Gastrocnemius medialis (tissue), 4 donors: Measurements from ENCODE around the gene HPCAL1. TPM values are rescaled to one million over a fixed set of nuclear protein-coding genes. Genes with fewer than 3 reads are reported as not detected.
A peak's percentile ranks its signal among the peaks of the same experiment; 100 is the strongest.

Experiments used
- ATAC-seq, 2 donors: fragments of 150-250 bp; one replicate each; pipeline ENCODE4 v1.9.1; 2016
- DNase-seq, 2 donors: peaks; one replicate each; pipeline ENCODE4 v3.0.0-alpha.2; 2019
- H3K27ac ChIP-seq, 4 donors: fragments of 200-600 bp; sonication (generic); 1 replicate in 1 of 4; 2 replicates in 3 of 4; pipeline ENCODE4 v1.5.1; 2016 to 2018; ENCODE audit warnings: mild to moderate bottlenecking in 2 of 4, moderate library complexity in 1 of 4
- H3K27me3 ChIP-seq, 3 donors: fragments of 200-600 bp; sonication (generic) in 2 of 3; 1 replicate in 1 of 3; 2 replicates in 2 of 3; pipeline versions ENCODE4 v1.5.1 to v1.6.0; 2016 to 2019; ENCODE audit warnings: mild to moderate bottlenecking in 1 of 3, moderate library complexity in 1 of 3
- H3K36me3 ChIP-seq, 2 donors: fragments of 200-600 bp; sonication (generic) in 1 of 2; one replicate each; pipeline ENCODE4 v1.5.1; 2017 to 2018
- H3K4me1 ChIP-seq, 2 donors: fragments of 200-600 bp; sonication (generic) in 1 of 2; one replicate each; pipeline ENCODE4 v1.5.1; 2016 to 2017; ENCODE audit warnings: mild to moderate bottlenecking in 2 of 2
- H3K4me3 ChIP-seq, 4 donors: fragments of 200-600 bp; sonication (generic) in 3 of 4; 1 replicate in 1 of 4; 2 replicates in 3 of 4; pipeline ENCODE4 v1.5.1; 2016 to 2019; ENCODE audit warnings: mild to moderate bottlenecking in 2 of 4
- H3K9me3 ChIP-seq, 3 donors: fragments of 200-600 bp; sonication (generic) in 2 of 3; 1 replicate in 1 of 3; 2 replicates in 2 of 3; pipeline ENCODE4 v1.5.1; 2016 to 2019
- POLR2A ChIP-seq, 2 donors: fragments of 450-650 bp; IDR thresholded peaks; one replicate each; pipeline ENCODE4 v1.6.1; 2017; ENCODE audit warnings: antibody characterized with exemption in 2 of 2, mild to moderate bottlenecking in 2 of 2, moderate library complexity in 2 of 2
- in situ Hi-C, 4 donors: fragments of 200-750 bp; cut with MboI; loops; one replicate each; pipeline versions ENCODE4 v1.15.0 to v1.8.0; 2017; ENCODE audit warnings: low sequenced_read_pairs in 4 of 4
- intact Hi-C: fragments of 100-400 bp; cut with DNase I; formaldehyde crosslinking; loops from one replicate; pipeline ENCODE4 v1.15.1; 2023; ENCODE audit warnings: low total_unique reads
- total RNA-seq, 4 donors: library from RNA; depleted of rRNA; stranded (reverse); fragments of >200 nt; gene quantifications; one replicate each; pipeline versions ENCODE4 v1.1.0 to v1.2.3, GENCODE V29; 2016
- TF ChIP-seq, protein P1 (sequence below), 5 experiments: fragments of 450-650 bp in 3 of 5; fragments of 200-600 bp in 2 of 5; sonication (generic) in 2 of 5; IDR thresholded peaks in 4 of 5; conservative IDR thresholded peaks in 1 of 5; 1 replicate in 4 of 5; 2 replicates in 1 of 5; pipeline ENCODE4 v1.5.1; 2016 to 2019; ENCODE audit warnings: antibody characterized with exemption in 5 of 5, mild to moderate bottlenecking in 3 of 5, moderate library complexity in 3 of 5

Gene HPCAL1
- total RNA-seq, 4 donors from 2014 or later: 29.0 to 45.5 (median 34.5) TPM

DNA sequence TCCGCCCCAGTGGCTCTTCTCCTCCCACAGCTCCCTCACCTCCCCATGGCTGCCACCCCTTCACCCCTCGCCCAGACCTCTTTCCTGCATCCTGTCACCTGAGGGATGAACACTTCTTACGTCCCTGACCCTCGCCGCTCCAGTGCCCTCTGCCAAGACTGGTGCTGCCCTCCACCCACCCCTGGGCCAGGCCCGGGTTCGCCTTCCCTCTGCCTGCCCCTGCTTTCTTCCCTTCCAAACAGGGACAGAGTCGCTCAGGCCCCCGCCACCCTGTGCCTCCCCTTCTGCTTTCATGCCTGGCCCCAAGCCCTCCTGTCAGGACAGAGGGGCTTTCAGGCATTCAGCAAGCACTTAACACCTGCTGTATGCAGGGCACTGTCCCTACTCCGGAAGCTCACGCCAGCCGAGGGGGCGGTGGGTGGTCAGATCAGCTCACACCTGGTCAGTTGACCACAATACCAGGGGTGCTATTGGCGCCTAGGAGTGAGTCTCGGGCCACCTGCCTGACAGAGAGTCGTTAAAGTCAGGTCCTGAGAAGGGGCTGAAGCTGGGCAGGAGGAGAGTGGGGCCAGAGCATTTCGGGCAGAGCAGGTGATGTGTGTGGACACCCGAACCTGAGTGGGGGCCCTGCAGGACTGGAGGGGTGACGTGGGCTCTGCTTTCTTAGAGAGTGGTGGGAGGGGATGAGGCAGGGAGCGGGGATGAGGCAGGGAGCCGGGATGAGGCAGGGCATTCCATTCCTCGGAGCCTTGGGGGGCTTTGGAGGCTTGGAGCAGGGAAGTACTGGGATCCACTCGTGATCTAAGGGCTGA lies 26.0 kb upstream of the HPCAL1 start:
- intact Hi-C loops: no loop called here
- in situ Hi-C loops: no loop called here
- H3K9me3 ChIP-seq: no peaks in the 10 kb centered on the region
- H3K4me3 ChIP-seq: no peak overlapping the region
- H3K27ac ChIP-seq: no peak overlapping the region
- ATAC-seq (no peak), DNase-seq (no peak)
- H3K4me1 ChIP-seq: no peaks in the 10 kb centered on the region
- TF ChIP-seq POLR2A (IDR thresholded peaks at IDR 0.05): no peak
- TF ChIP-seq, protein P1, sequence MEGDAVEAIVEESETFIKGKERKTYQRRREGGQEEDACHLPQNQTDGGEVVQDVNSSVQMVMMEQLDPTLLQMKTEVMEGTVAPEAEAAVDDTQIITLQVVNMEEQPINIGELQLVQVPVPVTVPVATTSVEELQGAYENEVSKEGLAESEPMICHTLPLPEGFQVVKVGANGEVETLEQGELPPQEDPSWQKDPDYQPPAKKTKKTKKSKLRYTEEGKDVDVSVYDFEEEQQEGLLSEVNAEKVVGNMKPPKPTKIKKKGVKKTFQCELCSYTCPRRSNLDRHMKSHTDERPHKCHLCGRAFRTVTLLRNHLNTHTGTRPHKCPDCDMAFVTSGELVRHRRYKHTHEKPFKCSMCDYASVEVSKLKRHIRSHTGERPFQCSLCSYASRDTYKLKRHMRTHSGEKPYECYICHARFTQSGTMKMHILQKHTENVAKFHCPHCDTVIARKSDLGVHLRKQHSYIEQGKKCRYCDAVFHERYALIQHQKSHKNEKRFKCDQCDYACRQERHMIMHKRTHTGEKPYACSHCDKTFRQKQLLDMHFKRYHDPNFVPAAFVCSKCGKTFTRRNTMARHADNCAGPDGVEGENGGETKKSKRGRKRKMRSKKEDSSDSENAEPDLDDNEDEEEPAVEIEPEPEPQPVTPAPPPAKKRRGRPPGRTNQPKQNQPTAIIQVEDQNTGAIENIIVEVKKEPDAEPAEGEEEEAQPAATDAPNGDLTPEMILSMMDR (IDR thresholded peaks at IDR 0.05 in 4 of 5, conservative IDR thresholded peaks at IDR 0.05 in 1 of 5): no peak
- H3K36me3 ChIP-seq: no peaks in the 10 kb centered on the region
- no peaks in the 10 kb centered on the region for H3K27me3 ChIP-seq

DNA sequence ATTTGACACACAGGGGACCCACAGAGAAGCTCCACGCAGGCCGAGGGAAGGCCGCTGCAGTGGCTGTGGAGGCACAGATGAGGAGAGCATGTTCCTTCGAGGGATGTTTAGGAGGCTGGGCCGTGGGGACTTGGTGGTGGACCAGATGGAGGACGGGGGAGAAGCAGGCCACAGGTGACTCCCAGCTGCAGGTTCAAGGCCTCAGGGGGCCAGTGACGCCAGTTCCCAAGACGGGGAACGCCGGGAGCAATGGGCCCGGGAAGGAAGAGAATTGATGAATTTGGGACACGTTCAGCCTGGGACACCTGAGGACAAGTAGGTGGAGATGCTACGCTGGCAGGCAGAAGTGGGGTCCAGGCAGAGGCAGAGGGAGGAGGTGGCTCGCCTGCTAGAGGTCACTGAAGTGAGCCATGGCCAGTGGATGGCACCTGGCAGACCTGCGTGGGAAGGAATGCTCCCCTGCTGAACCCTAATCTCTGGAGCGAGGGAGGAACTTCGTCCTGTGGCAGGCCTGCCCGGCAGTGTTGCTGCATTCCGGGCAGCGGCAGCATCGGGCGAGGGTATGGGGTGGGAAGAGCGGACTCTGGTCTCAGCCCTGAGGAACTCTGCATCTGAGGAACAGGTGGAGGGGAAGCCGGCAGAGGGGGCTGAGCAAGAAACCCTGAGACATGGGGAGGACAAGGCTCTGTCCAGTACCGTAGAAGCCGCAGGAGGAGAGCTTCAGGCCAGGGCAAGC lies 25.2 kb upstream of the HPCAL1 start:
- in situ Hi-C loops (no loop called here), intact Hi-C loops (no loop called here)
- H3K27me3 ChIP-seq: no peaks in the 10 kb centered on the region
- DNase-seq (no peak), ATAC-seq (no peak)
- TF ChIP-seq, protein P1 (IDR thresholded peaks at IDR 0.05 in 4 of 5, conservative IDR thresholded peaks at IDR 0.05 in 1 of 5): no peak
- TF ChIP-seq POLR2A (IDR thresholded peaks at IDR 0.05): no peak
- no peak overlapping the region for H3K4me3 ChIP-seq
- no peaks in the 10 kb centered on the region for H3K9me3 ChIP-seq
- H3K36me3 ChIP-seq: no peaks in the 10 kb centered on the region
- no peak overlapping the region for H3K27ac ChIP-seq
- no peaks in the 10 kb centered on the region for H3K4me1 ChIP-seq

DNA sequence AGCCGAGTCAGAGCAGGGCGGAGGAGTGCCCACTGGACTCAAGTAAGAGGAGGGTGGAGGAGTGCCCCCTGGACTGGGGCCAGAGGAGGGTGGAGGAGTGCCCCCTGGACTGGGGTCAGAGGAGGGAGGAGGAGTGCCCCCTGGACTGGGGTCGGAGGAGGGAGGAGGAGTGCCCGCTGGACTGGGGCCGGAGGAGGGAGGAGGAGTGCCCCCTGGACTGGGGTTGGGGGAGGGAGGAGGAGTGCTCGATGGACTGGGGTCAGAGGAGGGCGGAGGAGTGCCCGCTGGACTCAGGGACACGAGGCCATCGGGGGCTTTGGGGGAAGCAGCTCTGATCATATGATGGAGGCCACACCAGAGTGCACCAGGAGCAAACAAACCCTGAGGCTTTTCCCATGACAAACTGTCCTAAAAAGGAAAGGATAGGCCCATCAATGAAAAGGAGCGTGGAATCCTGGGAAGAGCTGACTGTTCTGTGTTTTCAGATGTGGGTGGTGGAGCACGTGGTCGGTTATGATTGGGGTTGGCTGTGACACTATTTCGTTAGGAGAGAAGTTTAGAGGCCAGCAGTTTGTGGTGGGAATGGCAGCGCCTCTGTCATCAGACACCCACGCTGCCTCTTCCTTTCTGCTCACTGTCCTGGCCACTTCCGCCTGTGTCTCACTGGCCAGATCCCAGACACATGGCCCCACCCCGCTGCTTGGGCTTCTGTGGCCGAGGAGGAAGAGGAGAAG lies 24.5 kb upstream of the HPCAL1 start:
- intact Hi-C loops (no loop called here), in situ Hi-C loops (no loop called here)
- Histone ChIP-seq H3K4me3 (no peak overlapping the region), H3K9me3 (no peaks in the 10 kb centered on the region), H3K36me3 (no peaks in the 10 kb centered on the region), H3K27me3 (no peaks in the 10 kb centered on the region), H3K27ac (peak overlapping the region in 1 of 4 donors; percentile 17), H3K4me1 (no peaks in the 10 kb centered on the region)
- peak; percentile 61 to 68 for ATAC-seq
- TF ChIP-seq POLR2A (IDR thresholded peaks at IDR 0.05): no peak
- TF ChIP-seq, protein P1 (IDR thresholded peaks at IDR 0.05 in 4 of 5, conservative IDR thresholded peaks at IDR 0.05 in 1 of 5): no peak
- peak; percentile 48 to 69 for DNase-seq

DNA sequence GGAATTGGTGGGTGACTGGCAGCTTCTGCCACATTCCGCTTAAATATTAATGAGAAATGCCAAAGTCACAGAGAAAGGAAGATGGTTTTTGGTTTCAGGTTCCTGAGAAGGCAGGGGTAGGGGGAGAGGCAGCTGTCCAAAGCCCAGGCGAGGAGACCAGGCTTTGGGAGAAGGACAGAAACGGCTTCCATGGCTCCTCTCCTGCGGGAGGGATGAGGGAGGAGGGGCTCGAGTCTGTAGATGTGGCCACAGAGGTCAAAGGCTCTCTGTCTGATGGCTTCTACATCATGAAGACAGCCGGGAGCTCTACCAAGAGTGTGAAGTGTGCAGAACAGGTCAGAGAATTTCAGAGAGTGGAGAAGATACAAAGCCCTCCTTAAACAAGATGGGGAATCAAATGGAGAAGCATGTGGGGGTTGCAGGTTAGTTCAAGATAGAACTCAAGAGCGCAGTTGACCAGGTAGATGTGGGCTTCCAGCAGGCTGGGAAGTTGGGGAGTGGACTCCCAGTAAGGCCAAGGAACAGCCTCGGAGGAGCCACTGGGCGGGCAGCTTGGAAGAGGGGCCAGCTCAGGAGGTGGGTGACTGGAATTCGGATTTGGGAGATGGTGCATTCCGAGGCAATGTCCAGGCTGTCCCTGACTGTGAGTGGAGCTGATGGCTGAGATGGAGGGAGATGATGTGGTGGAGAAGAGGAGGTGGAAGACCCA lies 23.8 kb upstream of the HPCAL1 start:
- DNase-seq (no peak), ATAC-seq (no peak)
- H3K4me3 ChIP-seq: no peak overlapping the region
- in situ Hi-C loops: no loop called here
- H3K4me1 ChIP-seq: no peaks in the 10 kb centered on the region
- H3K27me3 ChIP-seq: no peaks in the 10 kb centered on the region
- intact Hi-C loops: no loop called here
- H3K27ac ChIP-seq: peak overlapping the region in 1 of 4 donors; percentile 17
- TF ChIP-seq, protein P1 (IDR thresholded peaks at IDR 0.05 in 4 of 5, conservative IDR thresholded peaks at IDR 0.05 in 1 of 5): no peak
- no peak for TF ChIP-seq POLR2A (IDR thresholded peaks at IDR 0.05)
- no peaks in the 10 kb centered on the region for H3K36me3 ChIP-seq
- no peaks in the 10 kb centered on the region for H3K9me3 ChIP-seq
